Endothelial cell of umbilical vein (primary cell): ENCODE results near the gene ROPN1L.
A peak's percentile ranks its signal among the peaks of the same experiment; 100 is the strongest.

ENCODE experiments used
- EZH2 ChIP-seq: IDR thresholded peaks from 2 replicates; pipeline ENCODE4 v1.6.1; 2012; ENCODE audit warnings: borderline replicate concordance, low read depth, mild to moderate bottlenecking, moderate library complexity, low read length, inconsistent platforms; ENCODE audit not compliant: severe bottlenecking
- GATA2 ChIP-seq: IDR thresholded peaks from 2 replicates; pipeline ENCODE4 v1.7.0; 2011; ENCODE audit warnings: low read depth, mild to moderate bottlenecking, moderate library complexity, mixed read lengths, low read length; ENCODE audit not compliant: insufficient read length, insufficient read depth
- JUN ChIP-seq: IDR thresholded peaks from 2 replicates; pipeline ENCODE4 v1.6.1; 2011; ENCODE audit warnings: borderline replicate concordance, low read depth; ENCODE audit not compliant: insufficient read length, insufficient read depth
- MYC ChIP-seq: IDR thresholded peaks from one replicate; pipeline ENCODE4 v1.6.1; 2011; ENCODE audit warnings: mild to moderate bottlenecking, low read depth, low read length
- POLR2A ChIP-seq: IDR thresholded peaks from 2 replicates; pipeline ENCODE4 v1.6.1; 2012; ENCODE audit warnings: low read depth, mild to moderate bottlenecking, control low read depth, low read length
- POLR2AphosphoS5 ChIP-seq: IDR thresholded peaks from 2 replicates; pipeline ENCODE4 v1.6.1; 2012; ENCODE audit warnings: low read depth, mild to moderate bottlenecking, control low read depth, low read length, moderate library complexity; ENCODE audit not compliant: insufficient read depth
- TF ChIP-seq, protein P1 (sequence below), 2 donors: IDR thresholded peaks; 1 replicate in 1 of 2; 2 replicates in 1 of 2; pipeline ENCODE4 v1.5.1; 2011; ENCODE audit warnings: low read length in 2 of 2, mild to moderate bottlenecking in 2 of 2, moderate library complexity in 2 of 2, control low read depth in 1 of 2, inconsistent platforms in 1 of 2, low read depth in 1 of 2; ENCODE audit not compliant: insufficient read depth in 1 of 2; ENCODE audit errors: extremely low read depth in 1 of 2
- TF ChIP-seq, protein P2 (sequence below): IDR thresholded peaks from 2 replicates; pipeline ENCODE4 v1.6.1; 2011; ENCODE audit not compliant: insufficient read depth, insufficient read length

DNA sequence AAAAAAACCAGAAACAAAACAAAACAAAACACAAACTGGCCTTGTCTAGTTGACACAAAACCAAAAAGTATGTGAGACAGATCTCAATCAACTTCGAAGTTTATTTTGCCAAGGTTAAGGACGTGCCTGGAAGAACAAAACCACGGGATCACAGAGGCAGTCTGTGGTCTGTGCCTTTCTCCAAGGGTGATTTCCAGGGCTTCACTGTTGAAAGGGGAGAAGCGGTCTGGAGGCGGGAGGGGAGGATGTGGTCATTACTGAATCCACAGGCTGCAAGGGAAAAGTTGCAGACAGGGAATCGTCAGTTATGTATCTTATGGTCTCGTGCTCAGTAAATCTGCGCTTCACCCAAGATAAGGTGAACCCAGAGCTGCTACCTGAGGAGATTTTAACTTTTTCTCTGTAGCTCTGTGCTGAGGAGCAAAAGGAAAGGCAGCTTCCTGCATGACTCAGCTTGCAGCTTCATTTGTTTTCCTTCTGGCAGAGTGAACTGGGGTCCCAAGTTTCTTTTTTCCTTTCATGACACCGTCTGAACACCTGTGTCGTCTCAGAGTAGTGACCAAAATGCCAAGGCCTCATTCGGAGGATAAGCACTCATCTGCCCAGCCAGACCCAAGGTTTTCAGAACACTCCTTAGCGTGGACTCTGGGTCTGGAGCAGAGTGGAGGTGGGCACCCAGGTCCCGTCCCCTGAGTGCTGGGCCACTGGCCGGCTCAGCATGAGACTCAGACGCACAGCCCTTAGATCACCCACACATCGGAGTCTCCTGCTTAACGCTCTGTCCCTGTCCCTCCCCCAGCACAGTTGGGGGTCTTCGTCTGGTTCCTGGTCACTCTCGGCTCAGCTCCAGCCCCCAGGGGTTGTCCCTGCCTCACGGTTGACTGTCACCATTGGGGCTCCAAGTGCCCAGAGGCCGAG, 25.9 kb downstream of the ROPN1L start:
- TF ChIP-seq, protein P1, sequence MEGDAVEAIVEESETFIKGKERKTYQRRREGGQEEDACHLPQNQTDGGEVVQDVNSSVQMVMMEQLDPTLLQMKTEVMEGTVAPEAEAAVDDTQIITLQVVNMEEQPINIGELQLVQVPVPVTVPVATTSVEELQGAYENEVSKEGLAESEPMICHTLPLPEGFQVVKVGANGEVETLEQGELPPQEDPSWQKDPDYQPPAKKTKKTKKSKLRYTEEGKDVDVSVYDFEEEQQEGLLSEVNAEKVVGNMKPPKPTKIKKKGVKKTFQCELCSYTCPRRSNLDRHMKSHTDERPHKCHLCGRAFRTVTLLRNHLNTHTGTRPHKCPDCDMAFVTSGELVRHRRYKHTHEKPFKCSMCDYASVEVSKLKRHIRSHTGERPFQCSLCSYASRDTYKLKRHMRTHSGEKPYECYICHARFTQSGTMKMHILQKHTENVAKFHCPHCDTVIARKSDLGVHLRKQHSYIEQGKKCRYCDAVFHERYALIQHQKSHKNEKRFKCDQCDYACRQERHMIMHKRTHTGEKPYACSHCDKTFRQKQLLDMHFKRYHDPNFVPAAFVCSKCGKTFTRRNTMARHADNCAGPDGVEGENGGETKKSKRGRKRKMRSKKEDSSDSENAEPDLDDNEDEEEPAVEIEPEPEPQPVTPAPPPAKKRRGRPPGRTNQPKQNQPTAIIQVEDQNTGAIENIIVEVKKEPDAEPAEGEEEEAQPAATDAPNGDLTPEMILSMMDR (IDR thresholded peaks at IDR 0.05; ENCODE audit: extremely low read depth in 1 of 2, insufficient read depth in 1 of 2, low read depth in 1 of 2, low read length in 2 of 2): no peak
- no peak for TF ChIP-seq EZH2
- TF ChIP-seq JUN: peak; percentile 52
- no peak for TF ChIP-seq POLR2A
- TF ChIP-seq, protein P2, sequence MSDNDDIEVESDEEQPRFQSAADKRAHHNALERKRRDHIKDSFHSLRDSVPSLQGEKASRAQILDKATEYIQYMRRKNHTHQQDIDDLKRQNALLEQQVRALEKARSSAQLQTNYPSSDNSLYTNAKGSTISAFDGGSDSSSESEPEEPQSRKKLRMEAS: no peak
- TF ChIP-seq POLR2AphosphoS5: no peak
- TF ChIP-seq GATA2: no peak
- TF ChIP-seq MYC: no peak
